Neural crest cell (in vitro differentiated cells): ENCODE results near the gene MGMT. TPM values are rescaled to one million over a fixed set of nuclear protein-coding genes. Genes with fewer than 3 reads are reported as not detected.

Source experiments
- DNase-seq: peaks from one replicate; pipeline ENCODE4 v3.0.0; 2021; ENCODE audit warnings: low read depth, mixed read lengths, low spot score
- H3K27ac Mint-ChIP-seq: one replicate; pipeline ENCODE4 v1.8.0; 2021; ENCODE audit warnings: mild to moderate bottlenecking, mixed read lengths; ENCODE audit not compliant: unreplicated experiment
- H3K27me3 Mint-ChIP-seq: 2 replicates; pipeline ENCODE4 v1.8.0; 2021; ENCODE audit warnings: low read depth, mild to moderate bottlenecking, mixed read lengths
- H3K36me3 Mint-ChIP-seq: 2 replicates; pipeline ENCODE4 v1.8.0; 2021; ENCODE audit warnings: low read depth, mild to moderate bottlenecking, mixed read lengths
- H3K4me1 Mint-ChIP-seq: 2 replicates; pipeline ENCODE4 v1.8.0; 2021; ENCODE audit warnings: mixed read lengths
- H3K4me3 Mint-ChIP-seq: one replicate; pipeline ENCODE4 v1.8.0; 2021; ENCODE audit warnings: mild to moderate bottlenecking, mixed read lengths
- H3K9me3 Mint-ChIP-seq: 2 replicates; pipeline ENCODE4 v1.8.0; 2021; ENCODE audit warnings: mixed read lengths
- CTCF ChIP-seq: fragments of 200-600 bp; sonication (generic); conservative IDR thresholded peaks from 2 replicates; pipeline ENCODE4 v1.5.0; 2021; ENCODE audit warnings: antibody characterized with exemption, mild to moderate bottlenecking
- total RNA-seq: library from RNA; stranded (reverse); gene quantifications from 2 replicates; pipeline ENCODE4 v1.2.1, GENCODE V29; 2021

Gene MGMT
- total RNA-seq, 1 donor from 2014 or later, result 15.8 TPM

GRCh38 chr10:129744134-129745111 lies 277.4 kb downstream of the MGMT start:
- Mint-ChIP-seq H3K9me3 (peaks cover 15% of the 10 kb centered on the region), H3K4me1 (peaks cover 5% of the 10 kb centered on the region), H3K27ac (no peak overlapping the region), H3K36me3 (peaks cover 16% of the 10 kb centered on the region), H3K27me3 (no peaks in the 10 kb centered on the region), H3K4me3 (no peak overlapping the region)
- no peak for DNase-seq
- TF ChIP-seq CTCF, result no peak

- H3K4me3 Mint-ChIP-seq, result no peak overlapping the region
- H3K9me3 Mint-ChIP-seq, result peaks cover 17% of the 10 kb centered on the region
- TF ChIP-seq CTCF, result no peak
- H3K36me3 Mint-ChIP-seq, result peaks cover 16% of the 10 kb centered on the region
- H3K4me1 Mint-ChIP-seq, result peaks cover 5% of the 10 kb centered on the region
- DNase-seq, result no peak
- H3K27ac Mint-ChIP-seq, result no peak overlapping the region
- no peaks in the 10 kb centered on the region for H3K27me3 Mint-ChIP-seq
Observed at GRCh38 chr10:129745186-129745750, 278.2 kb downstream of the MGMT start.

DNA sequence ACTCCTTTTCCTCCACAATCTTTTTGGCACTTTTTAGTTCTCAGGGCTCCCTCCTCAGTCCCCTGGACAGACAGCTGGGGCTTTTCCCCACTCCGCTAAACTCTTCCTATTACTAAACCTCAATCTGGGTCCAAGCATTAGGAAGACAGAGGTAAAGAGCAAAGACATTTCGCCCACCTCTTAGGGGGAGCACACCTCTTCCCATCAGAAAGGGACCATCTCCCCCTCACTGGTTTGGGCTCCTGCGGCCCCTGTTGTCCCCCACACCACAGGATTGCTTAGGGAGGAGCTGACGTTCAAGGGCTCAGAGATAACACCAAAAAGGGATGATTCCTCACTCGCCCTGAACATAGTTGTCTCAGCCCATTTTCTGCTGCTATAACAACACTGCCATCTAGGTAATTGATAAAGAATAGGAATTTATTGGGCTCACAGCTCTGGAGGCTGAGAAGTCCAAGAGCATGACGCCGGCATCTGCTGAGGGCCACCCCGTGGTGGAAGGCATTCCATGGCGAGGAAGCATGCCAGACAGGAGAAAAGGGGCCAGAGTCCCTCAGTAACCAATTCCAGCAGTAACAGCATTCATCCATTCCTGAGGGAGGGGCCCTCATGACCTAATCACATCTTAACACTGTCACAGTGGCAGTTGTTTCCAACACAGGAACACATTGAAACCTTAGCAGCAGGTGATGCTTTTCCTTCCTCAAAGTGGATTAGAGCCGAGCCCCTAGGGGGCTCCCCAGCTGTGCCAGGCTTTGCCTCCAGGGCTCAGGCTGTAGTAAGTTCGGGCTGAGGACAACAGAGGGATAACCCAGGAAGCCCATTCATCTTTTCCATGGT lies 287.4 kb downstream of the MGMT start:
- TF ChIP-seq CTCF, result no peak
- peaks cover 22% of the 10 kb centered on the region for H3K4me1 Mint-ChIP-seq
- no peak for DNase-seq
- no peak overlapping the region for H3K27ac Mint-ChIP-seq
- H3K4me3 Mint-ChIP-seq, result no peak overlapping the region
- H3K9me3 Mint-ChIP-seq, result peaks cover 13% of the 10 kb centered on the region
- H3K27me3 Mint-ChIP-seq, result no peaks in the 10 kb centered on the region
- peaks cover 3% of the 10 kb centered on the region for H3K36me3 Mint-ChIP-seq

- Mint-ChIP-seq H3K4me3 (no peak overlapping the region), H3K36me3 (peaks cover 3% of the 10 kb centered on the region), H3K4me1 (peaks cover 22% of the 10 kb centered on the region), H3K9me3 (peaks cover 11% of the 10 kb centered on the region), H3K27me3 (no peaks in the 10 kb centered on the region), H3K27ac (no peak overlapping the region)
- DNase-seq, result no peak
- no peak for TF ChIP-seq CTCF
Observed at GRCh38 chr10:129755158-129755591, 288.1 kb downstream of the MGMT start.

- Mint-ChIP-seq H3K9me3 (peaks cover 9% of the 10 kb centered on the region), H3K27ac (peak overlapping the region; percentile 50), H3K27me3 (no peaks in the 10 kb centered on the region), H3K36me3 (peaks cover 3% of the 10 kb centered on the region), H3K4me3 (no peak overlapping the region), H3K4me1 (peaks cover 23% of the 10 kb centered on the region)
- TF ChIP-seq CTCF, result no peak
- DNase-seq, result no peak
Observed at GRCh38 chr10:129755621-129756020, 288.6 kb downstream of the MGMT start.
